ENCODE results near the gene RAI14.

DNA sequence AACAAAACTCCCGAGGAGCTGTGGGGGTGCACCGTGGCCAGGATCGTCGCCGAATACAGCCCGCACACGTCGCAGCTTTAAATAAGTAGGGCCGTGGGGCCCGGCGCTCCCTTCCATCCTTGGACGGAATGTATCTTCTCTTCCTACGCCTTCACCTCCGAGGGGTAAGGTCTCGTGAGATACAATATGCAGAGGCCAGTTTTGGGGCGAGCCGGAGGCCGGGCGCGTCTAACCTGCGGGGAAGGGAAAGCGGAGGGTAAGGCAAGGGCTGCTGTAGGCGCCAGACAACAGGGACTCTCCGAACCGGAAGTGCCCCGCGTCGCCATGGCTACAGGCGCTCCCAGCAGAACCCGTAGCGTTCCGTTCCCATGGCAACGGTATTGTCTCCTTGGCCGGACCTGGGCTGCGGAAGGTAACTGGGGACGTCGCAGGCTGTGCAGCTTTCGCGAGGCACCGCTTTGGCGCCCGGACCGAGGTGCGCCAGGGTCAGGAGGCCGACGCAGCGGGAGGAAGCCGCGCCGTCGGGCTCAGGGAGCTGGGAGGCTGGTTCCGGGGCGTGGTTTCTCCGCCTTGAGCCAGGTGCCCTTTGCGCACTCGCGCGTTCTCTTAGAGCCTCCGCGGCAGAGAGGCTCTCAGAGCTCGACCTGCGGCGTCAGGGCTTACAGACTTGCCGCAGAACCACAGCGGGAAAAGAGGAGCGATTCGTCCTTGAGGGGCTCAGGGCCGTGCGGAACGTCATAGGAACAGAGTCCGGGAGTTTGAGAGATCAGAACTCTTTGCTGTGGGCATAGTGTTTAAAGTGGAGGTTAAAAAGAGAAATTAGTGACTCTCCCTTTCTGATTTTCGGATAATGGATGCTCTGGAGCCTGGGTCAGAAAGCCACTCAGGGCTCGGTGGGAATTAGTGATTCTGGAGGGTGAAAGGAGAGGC, 182.9 kb downstream of the RAI14 start, which contains the start of gene TTC23L:
- TF ChIP-seq, protein P1, sequence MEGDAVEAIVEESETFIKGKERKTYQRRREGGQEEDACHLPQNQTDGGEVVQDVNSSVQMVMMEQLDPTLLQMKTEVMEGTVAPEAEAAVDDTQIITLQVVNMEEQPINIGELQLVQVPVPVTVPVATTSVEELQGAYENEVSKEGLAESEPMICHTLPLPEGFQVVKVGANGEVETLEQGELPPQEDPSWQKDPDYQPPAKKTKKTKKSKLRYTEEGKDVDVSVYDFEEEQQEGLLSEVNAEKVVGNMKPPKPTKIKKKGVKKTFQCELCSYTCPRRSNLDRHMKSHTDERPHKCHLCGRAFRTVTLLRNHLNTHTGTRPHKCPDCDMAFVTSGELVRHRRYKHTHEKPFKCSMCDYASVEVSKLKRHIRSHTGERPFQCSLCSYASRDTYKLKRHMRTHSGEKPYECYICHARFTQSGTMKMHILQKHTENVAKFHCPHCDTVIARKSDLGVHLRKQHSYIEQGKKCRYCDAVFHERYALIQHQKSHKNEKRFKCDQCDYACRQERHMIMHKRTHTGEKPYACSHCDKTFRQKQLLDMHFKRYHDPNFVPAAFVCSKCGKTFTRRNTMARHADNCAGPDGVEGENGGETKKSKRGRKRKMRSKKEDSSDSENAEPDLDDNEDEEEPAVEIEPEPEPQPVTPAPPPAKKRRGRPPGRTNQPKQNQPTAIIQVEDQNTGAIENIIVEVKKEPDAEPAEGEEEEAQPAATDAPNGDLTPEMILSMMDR (conservative IDR thresholded peaks at IDR 0.05; ENCODE audit: low read length): no peak
- no peak for TF ChIP-seq EZH2phosphoT487 (IDR thresholded peaks at IDR 0.05; ENCODE audit: borderline replicate concordance, low read depth, low read length)
